Measurements from ENCODE around the gene DNM3.

DNM3 gene

DNA sequence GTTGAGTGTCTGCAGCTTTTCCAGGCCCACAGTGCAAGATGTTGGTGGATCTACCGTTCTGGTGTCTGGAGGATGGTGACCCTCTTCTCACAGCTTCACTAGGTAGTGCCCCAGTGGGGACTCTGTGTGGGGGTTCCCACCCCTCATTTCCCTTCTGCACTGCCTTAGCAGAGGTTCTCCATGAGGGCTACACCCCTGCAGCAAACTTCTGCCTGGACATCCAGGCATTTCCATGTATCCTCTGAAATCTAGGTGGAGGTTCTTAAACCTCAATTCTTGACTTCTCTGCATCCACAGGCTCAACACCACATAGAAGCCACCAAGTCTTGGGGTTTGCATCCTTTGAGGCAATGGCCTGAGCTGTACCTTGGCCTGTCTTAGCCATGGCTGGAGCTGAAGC lies 14.3 kb upstream of the DNM3 start:
- Mint-ChIP-seq H3K4me3 (no peak overlapping the region), H3K27ac (no peak overlapping the region), H3K36me3 (ENCODE audit: low read depth) (peaks cover 25% of the 10 kb centered on the region), H3K9me3 (peaks cover 41% of the 10 kb centered on the region), H3K27me3 (ENCODE audit: low read depth, poor library complexity) (no peaks in the 10 kb centered on the region), H3K4me1 (no peaks in the 10 kb centered on the region)
- no peak for TF ChIP-seq CTCF (IDR thresholded peaks at IDR 0.05)
- DNase-seq = no peak

DNA sequence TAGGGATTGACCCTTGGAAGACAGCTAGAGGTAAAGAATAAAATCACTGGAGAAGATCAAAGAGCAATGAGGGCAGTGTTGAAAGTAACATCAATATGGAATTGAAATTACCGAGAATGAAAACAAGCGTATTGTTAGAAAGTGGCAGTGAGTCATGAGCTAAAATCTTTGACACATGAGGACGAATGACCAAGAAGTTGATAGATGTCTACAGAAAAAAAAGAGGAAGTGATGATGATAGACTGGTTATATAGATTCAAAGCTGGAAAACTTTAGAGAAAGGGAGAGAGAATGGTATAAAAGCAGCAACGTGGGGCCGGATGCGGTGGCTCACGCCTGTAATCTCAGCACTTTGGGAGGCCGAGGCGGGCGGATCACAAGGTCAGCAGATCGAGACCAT lies 12.5 kb upstream of the DNM3 start:
- peaks cover 41% of the 10 kb centered on the region for H3K9me3 Mint-ChIP-seq
- no peaks in the 10 kb centered on the region for H3K4me1 Mint-ChIP-seq
- H3K27me3 Mint-ChIP-seq (ENCODE audit: low read depth, poor library complexity) = no peaks in the 10 kb centered on the region
- TF ChIP-seq CTCF (IDR thresholded peaks at IDR 0.05) = no peak
- no peak overlapping the region for H3K27ac Mint-ChIP-seq
- no peak overlapping the region for H3K4me3 Mint-ChIP-seq
- DNase-seq = no peak
- H3K36me3 Mint-ChIP-seq (ENCODE audit: low read depth) = peaks cover 25% of the 10 kb centered on the region

DNA sequence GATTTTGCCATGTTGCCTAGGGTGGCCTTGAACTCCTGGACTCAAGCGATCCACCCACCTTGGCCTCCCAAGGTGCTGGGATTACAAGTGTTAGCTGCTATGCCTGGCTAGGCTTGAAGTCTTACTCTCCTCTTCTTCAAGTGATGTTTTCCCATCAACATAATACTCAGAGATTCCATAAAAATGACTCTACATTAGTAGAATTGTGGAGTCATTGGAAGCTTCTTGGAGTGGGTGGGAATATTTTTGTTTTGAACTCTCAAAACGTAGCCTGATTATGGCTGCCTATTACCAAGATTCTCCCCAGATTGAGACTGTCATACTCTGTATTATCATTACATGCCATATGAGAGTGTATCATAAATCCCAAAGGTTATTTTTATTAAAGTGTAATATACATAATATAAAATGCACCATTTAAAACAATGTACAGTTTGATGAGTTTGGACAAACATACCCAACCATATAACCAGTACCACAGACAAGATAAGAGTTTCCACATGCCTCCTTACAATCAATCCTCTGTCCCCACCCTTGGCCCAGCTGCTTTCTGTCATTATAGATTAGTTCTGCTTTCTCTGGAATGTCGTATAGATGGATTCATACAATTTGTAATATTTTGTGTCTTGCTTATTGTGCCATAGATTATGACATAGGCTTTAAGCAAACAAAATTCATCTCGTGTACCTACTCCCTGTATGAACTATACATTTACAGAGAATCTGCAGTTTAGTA lies 8.0 kb upstream of the DNM3 start:
- Mint-ChIP-seq H3K36me3 (ENCODE audit: low read depth) (no peaks in the 10 kb centered on the region), H3K9me3 (peaks cover 5% of the 10 kb centered on the region), H3K4me3 (no peak overlapping the region), H3K27ac (no peak overlapping the region), H3K4me1 (no peaks in the 10 kb centered on the region), H3K27me3 (ENCODE audit: low read depth, poor library complexity) (peaks cover 6% of the 10 kb centered on the region)
- DNase-seq = no peak
- TF ChIP-seq CTCF (IDR thresholded peaks at IDR 0.05) = no peak

- H3K4me3 Mint-ChIP-seq = no peak overlapping the region
- no peaks in the 10 kb centered on the region for H3K36me3 Mint-ChIP-seq (ENCODE audit: low read depth)
- H3K9me3 Mint-ChIP-seq = no peaks in the 10 kb centered on the region
- H3K27ac Mint-ChIP-seq = no peak overlapping the region
- TF ChIP-seq CTCF (IDR thresholded peaks at IDR 0.05) = no peak
- no peaks in the 10 kb centered on the region for H3K4me1 Mint-ChIP-seq
- DNase-seq = no peak
- peaks cover 12% of the 10 kb centered on the region for H3K27me3 Mint-ChIP-seq (ENCODE audit: low read depth, poor library complexity)
Observed at GRCh38 chr1:171834821-171835220, 6.5 kb upstream of the DNM3 start.

GRCh38 chr1:171835891-171836290 lies 5.4 kb upstream of the DNM3 start:
- Mint-ChIP-seq H3K36me3 (ENCODE audit: low read depth) (no peaks in the 10 kb centered on the region), H3K27me3 (ENCODE audit: low read depth, poor library complexity) (peaks cover 19% of the 10 kb centered on the region), H3K4me1 (peaks cover 6% of the 10 kb centered on the region), H3K27ac (no peak overlapping the region), H3K4me3 (no peak overlapping the region), H3K9me3 (peaks cover 3% of the 10 kb centered on the region)
- TF ChIP-seq CTCF (IDR thresholded peaks at IDR 0.05) = no peak
- no peak for DNase-seq
